ENCODE data around the gene IRF2BPL. TPM values are rescaled to one million over a fixed set of nuclear protein-coding genes. Genes with fewer than 3 reads are reported as not detected.

The IRF2BPL gene
- total and polyA plus RNA-seq, 5 donors from 2014 or later: 2.2 to 48.9 (median 4.8) TPM

- Mint-ChIP-seq H3K9me3 (peaks cover 0 to 2% (median 0%) of the 10 kb centered on the region in 7 donors), H3K4me1 (peaks cover 0 to 10% (median 3%) of the 10 kb centered on the region in 4 donors), H3K27me3 (peaks cover 4% of the 10 kb centered on the region), H3K27ac (peak overlapping the region in 2 of 3 donors; percentile 17 to 45), H3K4me3 (no peak overlapping the region), H3K36me3 (no peaks in the 10 kb centered on the region)
- ATAC-seq (ENCODE audit: low read depth in 2 of 2) (no peak), DNase-seq (no peak)
- Histone ChIP-seq H3K9me3 (ENCODE audit: control insufficient read depth in 2 of 2, low read length in 2 of 2) (no peaks in the 10 kb centered on the region), H3K4me1 (ENCODE audit: control insufficient read depth, insufficient read depth, low read length, poor library complexity, severe bottlenecking) (no peaks in the 10 kb centered on the region), H3K27me3 (ENCODE audit: control insufficient read depth, insufficient read depth, low read length) (no peaks in the 10 kb centered on the region), H3K27ac (ENCODE audit: insufficient read depth, low read length, poor library complexity, severe bottlenecking) (no peak overlapping the region), H3K36me3 (ENCODE audit: control insufficient read depth, insufficient read depth, low read length) (no peaks in the 10 kb centered on the region), H3K4me3 (ENCODE audit: low read depth, low read length) (no peak overlapping the region)
Observed at GRCh38 chr14:77002889-77003288, 25.6 kb downstream of the IRF2BPL start.

GRCh38 chr14:77002335-77002734 lies 26.2 kb downstream of the IRF2BPL start:
- H3K4me1 ChIP-seq (ENCODE audit: control insufficient read depth, insufficient read depth, low read length, poor library complexity, severe bottlenecking): no peaks in the 10 kb centered on the region
- Mint-ChIP-seq H3K27me3 (peaks cover 3% of the 10 kb centered on the region), H3K4me3 (no peak overlapping the region), H3K36me3 (no peaks in the 10 kb centered on the region), H3K9me3 (peaks cover 0 to 2% (median 0%) of the 10 kb centered on the region in 7 donors), H3K27ac (peak overlapping the region in 1 of 3 donors; percentile 45), H3K4me1 (peaks cover 0 to 10% (median 3%) of the 10 kb centered on the region in 4 donors)
- H3K36me3 ChIP-seq (ENCODE audit: control insufficient read depth, insufficient read depth, low read length): no peaks in the 10 kb centered on the region
- no peak overlapping the region for H3K27ac ChIP-seq (ENCODE audit: insufficient read depth, low read length, poor library complexity, severe bottlenecking)
- ATAC-seq (ENCODE audit: low read depth in 2 of 2) (no peak), DNase-seq (no peak)
- no peaks in the 10 kb centered on the region for H3K9me3 ChIP-seq (ENCODE audit: control insufficient read depth in 2 of 2, low read length in 2 of 2)
- H3K4me3 ChIP-seq (ENCODE audit: low read depth, low read length): no peak overlapping the region
- no peaks in the 10 kb centered on the region for H3K27me3 ChIP-seq (ENCODE audit: control insufficient read depth, insufficient read depth, low read length)

- peak overlapping the region in 2 of 4 donors; percentile 61 to 73 for H3K4me3 Mint-ChIP-seq
- H3K9me3 ChIP-seq (ENCODE audit: control insufficient read depth in 2 of 2, low read length in 2 of 2): no peaks in the 10 kb centered on the region
- DNase-seq (no peak), ATAC-seq (ENCODE audit: low read depth in 2 of 2) (no peak)
- no peaks in the 10 kb centered on the region for H3K36me3 ChIP-seq (ENCODE audit: control insufficient read depth, insufficient read depth, low read length)
- H3K27ac Mint-ChIP-seq: peak overlapping the region in 2 of 3 donors; percentile 9 to 91
- H3K4me1 ChIP-seq (ENCODE audit: control insufficient read depth, insufficient read depth, low read length, poor library complexity, severe bottlenecking): no peaks in the 10 kb centered on the region
- no peaks in the 10 kb centered on the region for H3K36me3 Mint-ChIP-seq
- no peaks in the 10 kb centered on the region for H3K27me3 ChIP-seq (ENCODE audit: control insufficient read depth, insufficient read depth, low read length)
- peaks cover 0 to 2% (median 0%) of the 10 kb centered on the region in 7 donors for H3K9me3 Mint-ChIP-seq
- H3K27me3 Mint-ChIP-seq: no peaks in the 10 kb centered on the region
- peaks cover 0 to 15% (median 4%) of the 10 kb centered on the region in 4 donors for H3K4me1 Mint-ChIP-seq
- no peak overlapping the region for H3K4me3 ChIP-seq (ENCODE audit: low read depth, low read length)
- H3K27ac ChIP-seq (ENCODE audit: insufficient read depth, low read length, poor library complexity, severe bottlenecking): no peak overlapping the region
Observed at GRCh38 chr14:77000340-77001270, 27.9 kb downstream of the IRF2BPL start.

- Histone ChIP-seq H3K9me3 (ENCODE audit: control insufficient read depth in 2 of 2, low read length in 2 of 2) (no peaks in the 10 kb centered on the region), H3K36me3 (ENCODE audit: control insufficient read depth, insufficient read depth, low read length) (no peaks in the 10 kb centered on the region), H3K27me3 (ENCODE audit: control insufficient read depth, insufficient read depth, low read length) (no peaks in the 10 kb centered on the region), H3K4me3 (ENCODE audit: low read depth, low read length) (no peak overlapping the region), H3K27ac (ENCODE audit: insufficient read depth, low read length, poor library complexity, severe bottlenecking) (no peak overlapping the region), H3K4me1 (ENCODE audit: control insufficient read depth, insufficient read depth, low read length, poor library complexity, severe bottlenecking) (no peaks in the 10 kb centered on the region)
- H3K27ac Mint-ChIP-seq: no peak overlapping the region
- no peak overlapping the region for H3K4me3 Mint-ChIP-seq
- peaks cover 0 to 16% (median 5%) of the 10 kb centered on the region in 4 donors for H3K4me1 Mint-ChIP-seq
- H3K27me3 Mint-ChIP-seq: no peaks in the 10 kb centered on the region
- DNase-seq (no peak), ATAC-seq (ENCODE audit: low read depth in 2 of 2) (no peak)
- H3K9me3 Mint-ChIP-seq: peaks cover 0 to 2% (median 0%) of the 10 kb centered on the region in 7 donors
- no peaks in the 10 kb centered on the region for H3K36me3 Mint-ChIP-seq
Observed at GRCh38 chr14:76998910-76999309, 29.6 kb downstream of the IRF2BPL start.

- Histone ChIP-seq H3K27me3 (ENCODE audit: control insufficient read depth, insufficient read depth, low read length) (no peaks in the 10 kb centered on the region), H3K27ac (ENCODE audit: insufficient read depth, low read length, poor library complexity, severe bottlenecking) (no peak overlapping the region), H3K4me3 (ENCODE audit: low read depth, low read length) (no peak overlapping the region), H3K36me3 (ENCODE audit: control insufficient read depth, insufficient read depth, low read length) (no peaks in the 10 kb centered on the region), H3K4me1 (ENCODE audit: control insufficient read depth, insufficient read depth, low read length, poor library complexity, severe bottlenecking) (no peaks in the 10 kb centered on the region), H3K9me3 (ENCODE audit: control insufficient read depth in 2 of 2, low read length in 2 of 2) (no peaks in the 10 kb centered on the region)
- DNase-seq: no peak
- no peaks in the 10 kb centered on the region for H3K27me3 Mint-ChIP-seq
- no peak overlapping the region for H3K27ac Mint-ChIP-seq
- no peak overlapping the region for H3K4me3 Mint-ChIP-seq
- H3K4me1 Mint-ChIP-seq: peaks cover 0 to 14% (median 5%) of the 10 kb centered on the region in 4 donors
- H3K9me3 Mint-ChIP-seq: peaks cover 0 to 1% (median 0%) of the 10 kb centered on the region in 7 donors
- no peak for ATAC-seq (ENCODE audit: low read depth in 2 of 2)
- no peaks in the 10 kb centered on the region for H3K36me3 Mint-ChIP-seq
Observed at GRCh38 chr14:76997257-76997970, 31.1 kb downstream of the IRF2BPL start.

GRCh38 chr14:76996563-76997146 lies 31.9 kb downstream of the IRF2BPL start:
- no peak overlapping the region for H3K27ac ChIP-seq (ENCODE audit: insufficient read depth, low read length, poor library complexity, severe bottlenecking)
- no peaks in the 10 kb centered on the region for H3K4me1 ChIP-seq (ENCODE audit: control insufficient read depth, insufficient read depth, low read length, poor library complexity, severe bottlenecking)
- Mint-ChIP-seq H3K36me3 (no peaks in the 10 kb centered on the region), H3K27ac (peak overlapping the region in 1 of 3 donors; percentile 32), H3K4me1 (peaks cover 0 to 14% (median 5%) of the 10 kb centered on the region in 4 donors), H3K27me3 (no peaks in the 10 kb centered on the region), H3K9me3 (peaks cover 0 to 1% (median 0%) of the 10 kb centered on the region in 7 donors), H3K4me3 (no peak overlapping the region)
- H3K27me3 ChIP-seq (ENCODE audit: control insufficient read depth, insufficient read depth, low read length): no peaks in the 10 kb centered on the region
- no peaks in the 10 kb centered on the region for H3K9me3 ChIP-seq (ENCODE audit: control insufficient read depth in 2 of 2, low read length in 2 of 2)
- DNase-seq (no peak), ATAC-seq (ENCODE audit: low read depth in 2 of 2) (no peak)
- H3K36me3 ChIP-seq (ENCODE audit: control insufficient read depth, insufficient read depth, low read length): no peaks in the 10 kb centered on the region
- H3K4me3 ChIP-seq (ENCODE audit: low read depth, low read length): no peak overlapping the region

GRCh38 chr14:76995279-76996035 lies 33.1 kb downstream of the IRF2BPL start:
- H3K27ac ChIP-seq (ENCODE audit: insufficient read depth, low read length, poor library complexity, severe bottlenecking): no peak overlapping the region
- no peaks in the 10 kb centered on the region for H3K36me3 Mint-ChIP-seq
- no peaks in the 10 kb centered on the region for H3K27me3 Mint-ChIP-seq
- ATAC-seq (ENCODE audit: low read depth in 2 of 2) (no peak), DNase-seq (no peak)
- H3K27me3 ChIP-seq (ENCODE audit: control insufficient read depth, insufficient read depth, low read length): no peaks in the 10 kb centered on the region
- H3K4me3 ChIP-seq (ENCODE audit: low read depth, low read length): no peak overlapping the region
- H3K4me1 ChIP-seq (ENCODE audit: control insufficient read depth, insufficient read depth, low read length, poor library complexity, severe bottlenecking): no peaks in the 10 kb centered on the region
- H3K4me1 Mint-ChIP-seq: peaks cover 0 to 9% (median 3%) of the 10 kb centered on the region in 4 donors
- no peaks in the 10 kb centered on the region for H3K9me3 Mint-ChIP-seq
- H3K9me3 ChIP-seq (ENCODE audit: control insufficient read depth in 2 of 2, low read length in 2 of 2): no peaks in the 10 kb centered on the region
- no peaks in the 10 kb centered on the region for H3K36me3 ChIP-seq (ENCODE audit: control insufficient read depth, insufficient read depth, low read length)
- peak overlapping the region in 2 of 3 donors; percentile 22 to 79 for H3K27ac Mint-ChIP-seq
- no peak overlapping the region for H3K4me3 Mint-ChIP-seq

Data from CD4-positive, CD25-positive, alpha-beta regulatory T cell (primary cell).